ENCODE measurements around the gene TMEM163. TPM values are rescaled to one million over a fixed set of nuclear protein-coding genes. Genes with fewer than 3 reads are reported as not detected.
"Not testable (repeated sequence)": the region's sequence is repeated elsewhere in the genome, so short reads cannot be mapped to it uniquely, and the experiment has no call there.

Gene TMEM163
- total and polyA plus RNA-seq, 8 donors: 3.9 to 48.4 (median 14.0) TPM

DNA sequence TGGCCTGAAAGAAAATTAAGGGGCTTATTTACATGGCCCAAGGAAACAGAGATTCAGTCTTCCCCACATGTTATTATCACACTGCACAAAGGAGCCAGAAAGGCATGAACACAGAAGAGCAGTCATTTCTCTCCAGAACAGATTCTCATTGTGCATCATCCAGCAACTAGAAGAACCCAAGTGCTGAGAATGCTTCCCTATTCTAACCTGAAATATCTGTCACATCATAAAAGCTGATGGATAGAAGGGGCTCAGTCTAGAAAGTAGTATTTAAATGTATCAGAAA, 145.8 kb downstream of the TMEM163 start:
- Histone ChIP-seq H3K27me3 (no peaks in the 10 kb centered on the region), H3K9me3 (no peaks in the 10 kb centered on the region), H3K4me1 (no peaks in the 10 kb centered on the region), H3K4me3 (no peak overlapping the region), H3K36me3 (no peaks in the 10 kb centered on the region), H3K27ac (no peak overlapping the region)
- intact Hi-C loops (cut with DNase I): no loop called here
- no peak for ATAC-seq
- DNase-seq: no peak
- TF ChIP-seq, protein P1, sequence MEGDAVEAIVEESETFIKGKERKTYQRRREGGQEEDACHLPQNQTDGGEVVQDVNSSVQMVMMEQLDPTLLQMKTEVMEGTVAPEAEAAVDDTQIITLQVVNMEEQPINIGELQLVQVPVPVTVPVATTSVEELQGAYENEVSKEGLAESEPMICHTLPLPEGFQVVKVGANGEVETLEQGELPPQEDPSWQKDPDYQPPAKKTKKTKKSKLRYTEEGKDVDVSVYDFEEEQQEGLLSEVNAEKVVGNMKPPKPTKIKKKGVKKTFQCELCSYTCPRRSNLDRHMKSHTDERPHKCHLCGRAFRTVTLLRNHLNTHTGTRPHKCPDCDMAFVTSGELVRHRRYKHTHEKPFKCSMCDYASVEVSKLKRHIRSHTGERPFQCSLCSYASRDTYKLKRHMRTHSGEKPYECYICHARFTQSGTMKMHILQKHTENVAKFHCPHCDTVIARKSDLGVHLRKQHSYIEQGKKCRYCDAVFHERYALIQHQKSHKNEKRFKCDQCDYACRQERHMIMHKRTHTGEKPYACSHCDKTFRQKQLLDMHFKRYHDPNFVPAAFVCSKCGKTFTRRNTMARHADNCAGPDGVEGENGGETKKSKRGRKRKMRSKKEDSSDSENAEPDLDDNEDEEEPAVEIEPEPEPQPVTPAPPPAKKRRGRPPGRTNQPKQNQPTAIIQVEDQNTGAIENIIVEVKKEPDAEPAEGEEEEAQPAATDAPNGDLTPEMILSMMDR (IDR thresholded peaks at IDR 0.05): no peak

DNA sequence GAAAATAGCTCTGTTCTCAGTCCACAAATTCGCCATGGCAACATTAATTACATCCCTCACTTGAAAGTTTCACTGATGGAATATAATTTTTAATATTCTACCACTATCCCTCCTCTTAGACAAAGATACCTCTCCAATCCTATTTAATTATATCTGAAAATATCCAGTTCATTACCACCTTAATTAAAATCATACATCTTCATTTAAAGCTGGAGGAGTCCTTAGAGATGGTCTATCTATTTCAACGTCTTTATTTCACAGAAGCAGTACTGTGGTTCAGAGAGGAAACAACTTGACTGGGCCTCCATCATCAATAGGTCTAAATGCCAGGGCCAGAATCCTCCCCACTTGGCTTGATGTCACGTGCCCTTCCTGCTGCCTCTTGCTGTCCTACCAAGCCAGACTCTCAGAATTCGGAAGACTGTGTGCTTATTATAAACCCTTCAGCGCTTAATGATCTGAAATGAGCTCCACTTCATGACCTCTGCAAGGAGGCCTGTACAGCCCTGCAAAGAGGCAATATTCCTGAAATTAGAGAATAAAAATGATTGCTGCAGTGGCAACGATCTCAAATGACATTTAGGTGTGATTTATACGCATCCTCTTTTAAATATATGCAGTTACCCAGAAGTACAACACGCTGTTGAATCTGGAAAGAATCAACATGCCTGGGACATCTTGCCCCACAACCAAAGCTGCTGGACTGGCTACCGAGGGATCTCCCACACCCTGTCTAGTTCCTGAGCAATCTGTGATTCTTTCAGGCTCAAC, 146.3 kb downstream of the TMEM163 start:
- H3K4me1 ChIP-seq: no peaks in the 10 kb centered on the region
- intact Hi-C loops (cut with DNase I): no loop called here
- no peaks in the 10 kb centered on the region for H3K36me3 ChIP-seq
- H3K4me3 ChIP-seq: no peak overlapping the region
- no peak for DNase-seq
- H3K27ac ChIP-seq: no peak overlapping the region
- H3K9me3 ChIP-seq: no peaks in the 10 kb centered on the region
- H3K27me3 ChIP-seq: no peaks in the 10 kb centered on the region
- TF ChIP-seq, protein P1 (IDR thresholded peaks at IDR 0.05): no peak
- ATAC-seq: no peak

DNA sequence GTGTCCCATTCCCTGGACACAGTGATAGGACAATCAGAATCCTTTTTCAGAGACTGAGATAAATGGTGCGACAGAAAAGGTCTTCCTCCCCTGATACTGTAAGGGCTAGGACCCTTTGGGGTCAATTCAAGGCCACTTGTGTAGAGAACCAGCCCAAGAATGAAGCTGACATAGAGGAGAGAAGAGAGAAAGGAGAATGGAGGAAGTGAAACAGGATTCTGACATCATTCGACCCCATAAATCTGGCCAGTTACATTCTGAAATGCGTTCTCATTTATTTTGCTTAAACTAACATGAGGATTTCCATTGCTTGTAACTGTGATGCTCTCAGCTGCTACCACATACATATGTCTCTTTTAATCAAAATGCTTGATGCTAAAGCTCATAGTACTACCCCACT, 148.1 kb downstream of the TMEM163 start:
- Histone ChIP-seq H3K4me3 (no peak overlapping the region), H3K27me3 (no peaks in the 10 kb centered on the region), H3K36me3 (no peaks in the 10 kb centered on the region), H3K4me1 (no peaks in the 10 kb centered on the region), H3K27ac (no peak overlapping the region), H3K9me3 (no peaks in the 10 kb centered on the region)
- intact Hi-C loops (cut with DNase I): no loop called here
- no peak for ATAC-seq
- TF ChIP-seq, protein P1 (IDR thresholded peaks at IDR 0.05): no peak
- no peak for DNase-seq

DNA sequence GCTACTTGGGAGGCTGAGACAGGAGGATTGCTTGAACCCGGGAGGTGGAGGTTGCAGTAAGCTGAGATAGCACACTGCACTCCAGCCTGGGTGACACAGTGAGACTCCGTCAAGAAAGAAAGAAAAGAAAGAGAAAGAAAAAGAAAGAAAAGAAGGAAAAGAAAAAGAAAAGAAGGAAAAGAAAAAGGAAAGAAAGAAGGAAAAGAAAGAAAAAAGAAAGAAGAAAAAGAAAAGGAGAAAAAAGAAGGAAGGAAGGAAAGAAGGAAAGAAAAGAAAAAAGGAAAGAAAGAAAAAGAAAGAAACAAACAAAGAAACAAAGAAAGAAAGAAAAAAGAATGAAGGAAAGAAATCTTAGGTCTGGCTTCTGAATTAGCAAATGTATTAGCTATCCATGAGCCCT, 150.4 kb downstream of the TMEM163 start:
- TF ChIP-seq, protein P1 (IDR thresholded peaks at IDR 0.05): no peak
- no peak for DNase-seq
- H3K36me3 ChIP-seq: no peaks in the 10 kb centered on the region
- H3K4me3 ChIP-seq: no peak overlapping the region
- no peaks in the 10 kb centered on the region for H3K4me1 ChIP-seq
- intact Hi-C loops (cut with DNase I): no loop called here
- no peaks in the 10 kb centered on the region for H3K27me3 ChIP-seq
- H3K9me3 ChIP-seq: no peaks in the 10 kb centered on the region
- ATAC-seq: no peak
- H3K27ac ChIP-seq: no peak overlapping the region

DNA sequence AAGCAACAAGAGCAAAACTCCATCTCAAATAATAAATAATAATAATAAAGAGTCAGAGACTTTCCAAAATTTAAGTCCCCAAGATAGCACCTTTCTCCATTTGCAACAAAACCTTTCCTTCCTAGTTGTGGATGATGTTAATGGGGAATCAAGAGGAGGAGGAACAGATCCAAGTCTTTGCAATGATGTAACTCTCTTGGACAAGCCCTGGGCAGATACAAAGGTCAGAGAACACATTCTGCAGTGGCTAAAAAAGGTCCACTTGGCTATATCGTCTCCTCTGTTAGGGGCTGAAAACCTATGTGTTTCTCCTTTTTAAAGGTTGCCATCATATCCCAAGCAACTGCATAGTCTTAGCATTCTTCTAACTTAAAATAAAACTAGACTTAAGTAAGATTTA, 151.1 kb downstream of the TMEM163 start:
- Histone ChIP-seq H3K36me3 (no peaks in the 10 kb centered on the region), H3K27me3 (no peaks in the 10 kb centered on the region), H3K9me3 (no peaks in the 10 kb centered on the region), H3K27ac (no peak overlapping the region), H3K4me1 (no peaks in the 10 kb centered on the region), H3K4me3 (no peak overlapping the region)
- intact Hi-C loops (cut with DNase I): no loop called here
- ATAC-seq (no peak), DNase-seq (no peak)
- TF ChIP-seq, protein P1 (IDR thresholded peaks at IDR 0.05): no peak

DNA sequence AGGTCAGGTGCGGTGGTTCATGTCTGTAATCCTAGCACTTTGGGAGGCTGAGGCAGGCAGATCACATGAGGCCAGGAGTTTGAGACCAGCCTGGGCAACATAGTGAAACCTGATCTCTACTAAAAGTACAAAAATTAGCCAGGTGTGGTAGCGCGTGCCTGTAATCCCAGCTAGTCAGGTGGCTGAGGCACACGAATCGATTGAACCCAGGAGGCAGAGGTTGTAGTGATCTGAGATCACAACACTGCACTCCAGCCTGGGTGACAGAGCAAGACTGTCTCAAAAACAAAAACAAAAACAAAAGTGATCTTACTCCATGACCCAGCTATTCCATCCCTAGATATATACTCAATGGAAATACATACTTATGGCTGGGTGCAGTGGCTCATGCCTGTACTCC, 153.8 kb downstream of the TMEM163 start:
- ATAC-seq; H3K27me3 ChIP-seq; H3K27ac ChIP-seq; H3K4me1 ChIP-seq; H3K36me3 ChIP-seq; DNase-seq; H3K4me3 ChIP-seq; H3K9me3 ChIP-seq; intact Hi-C loops (cut with DNase I): not testable (repeated sequence)

All from left lung (tissue), 10 donors.